Esophagus squamous epithelium (tissue), 5 donors: ENCODE measurements around the gene CCL4L2. TPM values are rescaled to one million over a fixed set of nuclear protein-coding genes. Genes with fewer than 3 reads are reported as not detected.
A peak's percentile ranks its signal among the peaks of the same experiment; 100 is the strongest.
"Not testable (repeated sequence)": the region's sequence is repeated elsewhere in the genome, so short reads cannot be mapped to it uniquely, and the experiment has no call there.

ENCODE experiments used
- DNase-seq: peaks from one replicate; lab custom pipeline; 2025; lab: John Stamatoyannopoulos, UW
- H3K27ac ChIP-seq, 4 donors: fragments of 200-600 bp; sonication (generic); one replicate each; pipeline ENCODE4 v1.5.1; 2016 to 2019; ENCODE audit warnings: mild to moderate bottlenecking in 1 of 4
- H3K27me3 ChIP-seq, 4 donors: fragments of 200-600 bp; sonication (generic); 1 replicate in 3 of 4; 2 replicates in 1 of 4; pipeline versions ENCODE4 v1.5.1 to v1.6.0; 2017 to 2021; ENCODE audit warnings: antibody characterized with exemption in 1 of 4
- H3K36me3 ChIP-seq, 3 donors: fragments of 200-600 bp; sonication (generic); one replicate each; pipeline ENCODE4 v1.5.1; 2016 to 2019
- H3K4me1 ChIP-seq, 3 donors: fragments of 200-600 bp; sonication (generic); one replicate each; pipeline ENCODE4 v1.5.1; 2017 to 2019
- H3K4me3 ChIP-seq, 4 donors: fragments of 200-600 bp; sonication (generic); 1 replicate in 3 of 4; 2 replicates in 1 of 4; pipeline ENCODE4 v1.5.1; 2016 to 2019; ENCODE audit warnings: mild to moderate bottlenecking in 2 of 4, moderate library complexity in 1 of 4
- H3K9me3 ChIP-seq, 3 donors: fragments of 200-600 bp; sonication (generic); one replicate each; pipeline ENCODE4 v1.5.1; 2016 to 2019
- CTCF ChIP-seq, 6 experiments: fragments of 450-650 bp in 4 of 6; fragments of 200-600 bp in 2 of 6; sonication (generic) in 2 of 6; IDR thresholded peaks; one replicate each; pipeline ENCODE4 v1.5.1; 2016 to 2019; ENCODE audit warnings: antibody characterized with exemption in 6 of 6, mild to moderate bottlenecking in 4 of 6, moderate library complexity in 4 of 6
- POLR2A ChIP-seq, 4 donors: fragments of 450-650 bp; IDR thresholded peaks; one replicate each; pipeline ENCODE4 v1.6.1; 2017; ENCODE audit warnings: antibody characterized with exemption in 4 of 4, mild to moderate bottlenecking in 4 of 4, moderate library complexity in 3 of 4
- WGBS, 2 donors: methylation state at CpG; one replicate each; pipeline ENCODE4 v1.1.5; 2018; 5-methylcytosine and 5-hydroxymethylcytosine counted together
- intact Hi-C: fragments of 100-400 bp; cut with DNase I; formaldehyde crosslinking; loops from one replicate; pipeline ENCODE4 v1.15.0; 2022
- total RNA-seq, 4 donors: library from RNA; depleted of rRNA; stranded (reverse); fragments of >200 nt; gene quantifications; one replicate each; pipeline ENCODE4 v1.1.0, GENCODE V29; 2016
- donor health status: DM: yes; HTN: yes; CAD: no.

Gene CCL4L2
- 1 to 10 TPM in 1 of 4 donors, under 1 TPM in 2, not detected in 1; 0.35 to 1.6 (median 0.76) TPM for total RNA-seq

GRCh38 chr17:36210439-36211211 is at the start of gene CCL4L2:
TSS of gene CCL4L2 (plus strand) at chr17:36211063.
- intact Hi-C loops, H3K27ac ChIP-seq, H3K36me3 ChIP-seq, DNase-seq, H3K4me3 ChIP-seq, H3K27me3 ChIP-seq, H3K9me3 ChIP-seq, H3K4me1 ChIP-seq: not testable (repeated sequence)
- 55 to 61% methylated on average over 5 to 7 of the region's 7 CpGs for WGBS, 2 donors

- H3K36me3 ChIP-seq, DNase-seq, H3K27ac ChIP-seq, intact Hi-C loops, H3K27me3 ChIP-seq, H3K4me1 ChIP-seq, H3K9me3 ChIP-seq, H3K4me3 ChIP-seq: not testable (repeated sequence)
- WGBS, 2 donors, result 17% methylated on average over 2 of the region's 8 CpGs; no CpG with 5 or more reads in 1 of the 2 donors
Measured at GRCh38 chr17:36168836-36169235, 42.0 kb upstream of the CCL4L2 start.

- H3K36me3 ChIP-seq, DNase-seq, H3K4me1 ChIP-seq, H3K9me3 ChIP-seq, intact Hi-C loops, H3K4me3 ChIP-seq, H3K27me3 ChIP-seq, H3K27ac ChIP-seq: not testable (repeated sequence)
- no CpG with 5 or more reads among the region's 11 CpGs for WGBS, 2 donors
Measured at GRCh38 chr17:36176536-36176935, 34.3 kb upstream of the CCL4L2 start, which contains the start of gene TBC1D3B. TSS of gene TBC1D3B (minus strand) at chr17:36176636. CDS start at chr17:36175050, 1,586 bp downstream.

- H3K27ac ChIP-seq, H3K4me3 ChIP-seq, H3K9me3 ChIP-seq, intact Hi-C loops, DNase-seq, H3K36me3 ChIP-seq: not testable (repeated sequence)
- Histone ChIP-seq H3K4me1 (peaks cover 4 to 23% (median 18%) of the 10 kb centered on the region in 3 donors), H3K27me3 (peaks cover 0 to 53% (median 4%) of the 10 kb centered on the region in 4 donors)
- WGBS, 2 donors, result 78 to 83% methylated on average over 1 to 6 of the region's 6 CpGs
Measured at GRCh38 chr17:36181446-36182175, 29.3 kb upstream of the CCL4L2 start.

GRCh38 chr17:36182176-36183000 is 28.5 kb upstream of the CCL4L2 start:
- DNase-seq, result no peak
- peak overlapping the region in 3 of 4 donors; percentile 27 to 73 (median 71) for H3K27ac ChIP-seq
- intact Hi-C loops, result no loop called here

More at GRCh38 chr17:36182176-36183000, 28.5 kb upstream of the CCL4L2 start:
- H3K9me3 ChIP-seq, result no peaks in the 10 kb centered on the region
- 33 to 70% methylated on average over 10 to 28 of the region's 48 CpGs for WGBS, 2 donors
- H3K36me3 ChIP-seq, result no peaks in the 10 kb centered on the region
- TF ChIP-seq POLR2A (IDR thresholded peaks at IDR 0.05) (no peak), CTCF (IDR thresholded peaks at IDR 0.05) (no peak)
- peaks cover 0 to 53% (median 4%) of the 10 kb centered on the region in 4 donors for H3K27me3 ChIP-seq
- peaks cover 4 to 23% (median 18%) of the 10 kb centered on the region in 3 donors for H3K4me1 ChIP-seq
- H3K4me3 ChIP-seq, result peak overlapping the region; percentile 26 to 74 (median 56)
